ENCODE measurements around the gene IL15RA.
A peak's percentile ranks its signal among the peaks of the same experiment; 100 is the strongest.

Gene IL15RA

GRCh38 chr10:5942001-5942400, 35.3 kb downstream of the IL15RA start:
- no peak for TF ChIP-seq CTCF (IDR thresholded peaks at IDR 0.05; ENCODE audit: low read depth, low read length)
- DNase-seq (ENCODE audit: low read depth in 2 of 2) = no peak
- no peak overlapping the region for H3K4me3 ChIP-seq (replicated peaks in 1 of 2; ENCODE audit: low read depth in 2 of 2, low read length in 2 of 2)

- H3K4me3 ChIP-seq (replicated peaks in 1 of 2; ENCODE audit: low read depth in 2 of 2, low read length in 2 of 2) = no peak overlapping the region
- no peak for TF ChIP-seq CTCF (IDR thresholded peaks at IDR 0.05; ENCODE audit: low read depth, low read length)
- DNase-seq (ENCODE audit: low read depth in 2 of 2) = no peak
Measured at GRCh38 chr10:5941579-5941978, 35.8 kb downstream of the IL15RA start.

GRCh38 chr10:5940807-5941218, 36.5 kb downstream of the IL15RA start:
- no peak overlapping the region for H3K4me3 ChIP-seq (replicated peaks in 1 of 2; ENCODE audit: low read depth in 2 of 2, low read length in 2 of 2)
- peak in 1 of 2 donors; percentile 21 for DNase-seq (ENCODE audit: low read depth in 2 of 2)
- no peak for TF ChIP-seq CTCF (IDR thresholded peaks at IDR 0.05; ENCODE audit: low read depth, low read length)

GRCh38 chr10:5938291-5938690, 39.1 kb downstream of the IL15RA start:
- no peak overlapping the region for H3K4me3 ChIP-seq (replicated peaks in 1 of 2; ENCODE audit: low read depth in 2 of 2, low read length in 2 of 2)
- no peak for TF ChIP-seq CTCF (IDR thresholded peaks at IDR 0.05; ENCODE audit: low read depth, low read length)
- no peak for DNase-seq (ENCODE audit: low read depth in 2 of 2)

- TF ChIP-seq CTCF (IDR thresholded peaks at IDR 0.05; ENCODE audit: low read depth, low read length) = no peak
- H3K4me3 ChIP-seq (replicated peaks in 1 of 2; ENCODE audit: low read depth in 2 of 2, low read length in 2 of 2) = no peak overlapping the region
- no peak for DNase-seq (ENCODE audit: low read depth in 2 of 2)
Measured at GRCh38 chr10:5937016-5937415, 40.3 kb downstream of the IL15RA start.

- no peak for TF ChIP-seq CTCF (IDR thresholded peaks at IDR 0.05; ENCODE audit: low read depth, low read length)
- no peak overlapping the region for H3K4me3 ChIP-seq (replicated peaks in 1 of 2; ENCODE audit: low read depth in 2 of 2, low read length in 2 of 2)
Measured at GRCh38 chr10:5935628-5936027, 41.7 kb downstream of the IL15RA start.

GRCh38 chr10:5933909-5934546, 43.3 kb downstream of the IL15RA start:
- DNase-seq (ENCODE audit: low read depth in 2 of 2) = no peak
- no peak for TF ChIP-seq CTCF (IDR thresholded peaks at IDR 0.05; ENCODE audit: low read depth, low read length)
- H3K4me3 ChIP-seq (replicated peaks in 1 of 2; ENCODE audit: low read depth in 2 of 2, low read length in 2 of 2) = no peak overlapping the region

More at GRCh38 chr10:5935628-5936027, 41.7 kb downstream of the IL15RA start:
- DNase-seq (ENCODE audit: low read depth in 2 of 2) = no peak

Data from cardiac fibroblast (primary cell).